Measurements from ENCODE around the gene SCTR. TPM values are rescaled to one million over a fixed set of nuclear protein-coding genes. Genes with fewer than 3 reads are reported as not detected.

SCTR gene
- total and polyA plus RNA-seq, 2 of the 8 experiments (the other 6 are each of a cell fraction or from before 2014, with no cell fraction given) = 0.15 TPM; not detected in 1

GRCh38 chr2:119408221-119408619 is 116.1 kb downstream of the SCTR start (continued):
- TF ChIP-seq HDAC6 (IDR thresholded peaks at IDR 0.05; ENCODE audit: low read depth, low read length) (no peak), RAD21 (IDR thresholded peaks at IDR 0.05 in 1 of 2, conservative IDR thresholded peaks at IDR 0.05 in 1 of 2; ENCODE audit: low read depth in 2 of 2, low read length in 2 of 2) (no peak)

All from H1 (cell line).